SK-N-SH treated with all-trans-retinoic acid at 6 μM for 48 hours (cell line): ENCODE results near the gene FZR1.

ENCODE experiments used
- ARNTL ChIP-seq: fragments of 450-650 bp; formaldehyde crosslinking; IDR thresholded peaks from 2 replicates; pipeline ENCODE4 v1.5.0; 2020; ENCODE audit warnings: low read depth, mild to moderate bottlenecking, moderate library complexity, borderline replicate concordance
- BACH2 ChIP-seq: fragments of 250-450 bp; sonication (Bioruptor Pico); IDR thresholded peaks from 2 replicates; pipeline ENCODE4 v1.9.0; 2021; ENCODE audit warnings: mild to moderate bottlenecking, borderline replicate concordance
- CSDC2 ChIP-seq: fragments of 250-450 bp; sonication (Bioruptor Pico); IDR thresholded peaks from 2 replicates; pipeline ENCODE4 v1.5.0; 2020; ENCODE audit warnings: mild to moderate bottlenecking, moderate library complexity
- ESRRG ChIP-seq: fragments of 250-450 bp; sonication (Bioruptor Pico); IDR thresholded peaks from 2 replicates; pipeline ENCODE4 v1.6.1; 2021; ENCODE audit warnings: mild to moderate bottlenecking
- SNAI2 ChIP-seq: fragments of 250-450 bp; sonication (Bioruptor Pico); IDR thresholded peaks from 2 replicates; pipeline ENCODE4 v1.5.0; 2020; ENCODE audit warnings: mild to moderate bottlenecking, moderate library complexity
- TOX ChIP-seq: fragments of 250-450 bp; sonication (Bioruptor Pico); IDR thresholded peaks from 2 replicates; pipeline ENCODE4 v1.8.0; 2021; ENCODE audit warnings: mild to moderate bottlenecking, moderate library complexity, borderline replicate concordance
- TSHZ2 ChIP-seq: fragments of 250-450 bp; sonication (Bioruptor Pico); IDR thresholded peaks from 2 replicates; pipeline ENCODE4 v1.5.0; 2020; ENCODE audit warnings: mild to moderate bottlenecking, moderate library complexity
- ZFP3 ChIP-seq: fragments of 250-450 bp; sonication (Bioruptor Pico); IDR thresholded peaks from 2 replicates; pipeline ENCODE4 v1.5.0; 2020; ENCODE audit warnings: mild to moderate bottlenecking, moderate library complexity
- ZFP30 ChIP-seq: fragments of 450-650 bp; formaldehyde crosslinking; IDR thresholded peaks from 2 replicates; pipeline ENCODE4 v1.5.0; 2022; ENCODE audit warnings: mild to moderate bottlenecking, moderate library complexity
- TF ChIP-seq, protein P1 (sequence below): fragments of 250-450 bp; sonication (Bioruptor Pico); IDR thresholded peaks from 2 replicates; pipeline ENCODE4 v1.8.0; 2020; ENCODE audit warnings: mild to moderate bottlenecking, moderate library complexity, borderline replicate concordance

- no peak for TF ChIP-seq TOX (CRISPR knock-in tag)
- no peak for TF ChIP-seq ZFP30
- no peak for TF ChIP-seq BACH2 (CRISPR knock-in tag)
- TF ChIP-seq, protein P1, sequence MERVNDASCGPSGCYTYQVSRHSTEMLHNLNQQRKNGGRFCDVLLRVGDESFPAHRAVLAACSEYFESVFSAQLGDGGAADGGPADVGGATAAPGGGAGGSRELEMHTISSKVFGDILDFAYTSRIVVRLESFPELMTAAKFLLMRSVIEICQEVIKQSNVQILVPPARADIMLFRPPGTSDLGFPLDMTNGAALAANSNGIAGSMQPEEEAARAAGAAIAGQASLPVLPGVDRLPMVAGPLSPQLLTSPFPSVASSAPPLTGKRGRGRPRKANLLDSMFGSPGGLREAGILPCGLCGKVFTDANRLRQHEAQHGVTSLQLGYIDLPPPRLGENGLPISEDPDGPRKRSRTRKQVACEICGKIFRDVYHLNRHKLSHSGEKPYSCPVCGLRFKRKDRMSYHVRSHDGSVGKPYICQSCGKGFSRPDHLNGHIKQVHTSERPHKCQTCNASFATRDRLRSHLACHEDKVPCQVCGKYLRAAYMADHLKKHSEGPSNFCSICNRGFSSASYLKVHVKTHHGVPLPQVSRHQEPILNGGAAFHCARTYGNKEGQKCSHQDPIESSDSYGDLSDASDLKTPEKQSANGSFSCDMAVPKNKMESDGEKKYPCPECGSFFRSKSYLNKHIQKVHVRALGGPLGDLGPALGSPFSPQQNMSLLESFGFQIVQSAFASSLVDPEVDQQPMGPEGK = no peak
- no peak for TF ChIP-seq CSDC2 (CRISPR knock-in tag)
- no peak for TF ChIP-seq SNAI2 (CRISPR knock-in tag)
- no peak for TF ChIP-seq ZFP3 (CRISPR knock-in tag)
- TF ChIP-seq ESRRG (CRISPR knock-in tag) = no peak
- TF ChIP-seq ARNTL (CRISPR knock-in tag) = no peak
- no peak for TF ChIP-seq TSHZ2 (CRISPR knock-in tag)
Observed at GRCh38 chr19:3565139-3565538, 59.0 kb downstream of the FZR1 start.
